Stimulated activated CD4-positive, alpha-beta T cell treated with anti-CD3 and anti-CD28 coated beads, Interleukin-1b, Interleukin-23, amount 100 ng/mL, for 4 hours (primary cell): ENCODE results near the gene CSNK1G2.

Experiments used
- DNase-seq, 2 donors: peaks; one replicate each; pipeline ENCODE4 v3.0.0-alpha.2; 2020; ENCODE audit warnings: low read depth in 2 of 2

CSNK1G2 gene

DNA sequence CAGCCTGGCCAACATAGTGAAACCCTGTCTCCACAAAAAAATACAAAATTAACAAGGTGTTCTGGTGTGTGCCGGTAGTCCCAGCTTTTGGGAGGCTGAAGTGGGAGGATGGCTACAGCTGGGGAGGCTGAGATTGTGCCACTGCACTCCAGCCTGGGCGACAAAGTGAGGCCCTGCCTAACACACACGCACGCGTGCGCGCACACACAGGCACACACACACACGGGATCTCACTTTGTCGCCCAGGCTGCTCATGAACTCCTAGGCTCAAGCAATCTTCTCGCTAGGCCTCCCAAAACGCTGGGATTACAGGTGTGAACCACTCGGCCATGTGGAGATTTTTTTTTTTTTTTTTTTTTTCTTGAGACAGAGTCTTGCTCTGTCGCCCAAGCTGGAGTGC is 77.8 kb downstream of the CSNK1G2 start:
- no peak for DNase-seq

DNA sequence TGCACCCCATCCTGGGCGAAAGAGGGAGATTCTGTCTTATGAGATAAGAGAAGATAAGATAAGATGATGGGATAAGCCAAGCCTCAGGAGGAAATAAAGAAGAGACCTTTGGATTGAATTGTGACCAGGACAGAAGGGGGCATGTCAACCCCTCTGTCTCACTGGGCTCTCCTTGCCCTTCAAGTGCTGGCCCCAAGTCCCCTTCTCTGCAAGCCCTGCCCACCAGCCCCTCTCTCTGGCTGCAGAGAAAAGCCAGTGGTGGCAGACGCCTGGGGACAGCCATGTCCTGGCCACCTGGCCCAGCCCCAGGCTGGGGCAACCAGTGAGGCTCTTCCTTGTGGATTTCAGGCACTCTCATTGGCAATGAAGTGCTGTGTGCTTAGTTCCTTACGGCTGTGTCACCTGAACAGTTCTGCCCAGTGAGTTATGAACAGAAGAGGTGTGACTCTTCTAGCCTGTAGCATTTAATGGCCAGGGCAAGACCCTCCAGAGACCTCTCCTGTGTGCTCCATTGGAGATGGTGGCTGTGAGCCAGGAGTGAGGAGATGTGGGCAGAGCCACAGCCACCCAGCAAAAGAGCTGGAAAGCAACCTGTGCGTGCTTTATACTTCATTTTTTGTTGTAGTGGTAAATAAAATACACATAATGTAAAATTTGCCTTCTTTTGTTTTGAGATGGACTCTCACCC is 80.6 kb downstream of the CSNK1G2 start:
- DNase-seq = no peak

DNA sequence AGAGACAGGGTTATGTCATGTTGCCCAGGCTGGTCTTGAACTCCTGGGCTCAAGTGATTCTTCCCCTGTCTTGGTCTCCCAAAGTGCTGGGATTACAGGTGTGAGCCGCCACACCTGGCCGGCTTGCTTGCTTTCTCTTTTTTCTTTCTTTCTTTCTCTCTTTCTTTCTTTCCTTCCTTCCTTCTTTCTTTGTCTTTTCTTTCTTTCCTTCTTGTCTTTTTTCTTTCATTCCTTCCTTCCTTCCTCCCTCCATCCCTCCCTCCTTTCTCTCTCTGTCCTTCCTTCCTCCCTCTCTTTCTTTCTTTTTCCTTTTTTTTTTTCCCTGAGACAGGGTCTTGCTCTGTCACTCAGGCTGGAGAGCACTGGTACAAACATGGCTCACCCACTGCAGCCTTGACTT is 81.3 kb downstream of the CSNK1G2 start:
- no peak for DNase-seq

DNA sequence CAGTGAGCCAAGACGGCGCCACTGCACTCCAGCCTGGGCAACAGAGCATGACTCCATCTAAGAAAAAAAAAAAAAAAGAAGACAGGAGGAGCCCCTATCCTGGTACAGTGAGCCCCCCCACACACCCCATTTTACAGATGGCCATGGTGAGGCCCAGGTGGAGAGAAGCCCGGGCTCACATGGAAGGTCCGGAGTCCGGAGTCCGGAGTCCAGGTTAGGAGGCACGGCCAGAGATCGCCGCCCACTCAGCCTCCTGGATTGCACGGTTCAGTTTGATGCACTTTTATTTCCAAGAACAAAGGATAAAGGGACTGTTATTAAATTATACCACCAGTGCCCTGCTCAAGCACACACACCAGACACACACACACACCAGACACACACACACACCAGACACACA is 85.8 kb downstream of the CSNK1G2 start:
- DNase-seq = no peak

DNA sequence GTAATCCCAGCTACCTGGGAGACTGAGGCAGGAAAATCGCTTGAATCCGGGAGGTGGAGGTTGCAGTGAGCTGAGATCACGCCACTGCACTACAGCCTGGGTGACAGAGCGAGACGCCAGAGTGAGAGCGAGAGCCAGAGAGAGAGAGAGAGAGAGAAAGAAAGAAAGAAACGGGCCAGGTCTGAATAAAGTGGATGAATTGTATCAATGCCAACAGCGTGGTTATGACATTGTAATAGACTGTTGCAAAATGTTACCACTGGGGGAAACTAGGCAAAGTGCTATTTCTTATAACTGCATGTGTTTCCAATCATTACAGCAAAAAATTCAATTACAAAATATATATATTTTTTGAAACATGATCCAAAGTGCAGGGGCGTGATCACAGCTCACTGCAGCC is 86.4 kb downstream of the CSNK1G2 start:
- DNase-seq = no peak
